ENCODE measurements around the gene GCM1.
"Not testable (repeated sequence)": the region's sequence is repeated elsewhere in the genome, so short reads cannot be mapped to it uniquely, and the experiment has no call there.

GCM1 gene

DNA sequence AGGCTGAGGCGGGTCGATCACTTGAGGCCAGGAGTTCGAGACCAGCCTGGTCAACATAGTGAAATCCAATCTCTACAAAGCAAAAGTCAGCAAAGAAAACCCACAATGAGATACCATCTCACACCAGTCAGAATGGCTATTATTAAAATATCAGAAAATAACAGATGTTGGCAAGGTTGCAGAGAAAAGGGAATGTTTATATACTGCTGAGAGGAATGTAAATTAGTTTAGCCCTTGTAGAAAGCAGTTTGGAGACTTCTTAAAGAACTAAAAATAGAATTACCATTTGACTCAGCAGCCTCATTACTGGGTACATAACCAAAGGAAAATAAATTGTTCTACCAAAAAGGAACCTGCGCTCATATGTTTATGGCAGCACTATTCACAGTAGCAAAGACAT is 16.7 kb upstream of the GCM1 start:
- DNase-seq (ENCODE audit: low spot score) = no peak
- TF ChIP-seq, protein P1, sequence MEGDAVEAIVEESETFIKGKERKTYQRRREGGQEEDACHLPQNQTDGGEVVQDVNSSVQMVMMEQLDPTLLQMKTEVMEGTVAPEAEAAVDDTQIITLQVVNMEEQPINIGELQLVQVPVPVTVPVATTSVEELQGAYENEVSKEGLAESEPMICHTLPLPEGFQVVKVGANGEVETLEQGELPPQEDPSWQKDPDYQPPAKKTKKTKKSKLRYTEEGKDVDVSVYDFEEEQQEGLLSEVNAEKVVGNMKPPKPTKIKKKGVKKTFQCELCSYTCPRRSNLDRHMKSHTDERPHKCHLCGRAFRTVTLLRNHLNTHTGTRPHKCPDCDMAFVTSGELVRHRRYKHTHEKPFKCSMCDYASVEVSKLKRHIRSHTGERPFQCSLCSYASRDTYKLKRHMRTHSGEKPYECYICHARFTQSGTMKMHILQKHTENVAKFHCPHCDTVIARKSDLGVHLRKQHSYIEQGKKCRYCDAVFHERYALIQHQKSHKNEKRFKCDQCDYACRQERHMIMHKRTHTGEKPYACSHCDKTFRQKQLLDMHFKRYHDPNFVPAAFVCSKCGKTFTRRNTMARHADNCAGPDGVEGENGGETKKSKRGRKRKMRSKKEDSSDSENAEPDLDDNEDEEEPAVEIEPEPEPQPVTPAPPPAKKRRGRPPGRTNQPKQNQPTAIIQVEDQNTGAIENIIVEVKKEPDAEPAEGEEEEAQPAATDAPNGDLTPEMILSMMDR (IDR thresholded peaks at IDR 0.05; ENCODE audit: extremely low read depth, missing control alignments) = no peak

- DNase-seq (ENCODE audit: low spot score) = no peak
- TF ChIP-seq, protein P1 (IDR thresholded peaks at IDR 0.05; ENCODE audit: extremely low read depth, missing control alignments) = no peak
These were observed 14.0 kb upstream of the GCM1 start for GRCh38 chr6:53162606-53163005.

GRCh38 chr6:53161481-53162009 is 12.9 kb upstream of the GCM1 start:
- DNase-seq (ENCODE audit: low spot score) = no peak

DNA sequence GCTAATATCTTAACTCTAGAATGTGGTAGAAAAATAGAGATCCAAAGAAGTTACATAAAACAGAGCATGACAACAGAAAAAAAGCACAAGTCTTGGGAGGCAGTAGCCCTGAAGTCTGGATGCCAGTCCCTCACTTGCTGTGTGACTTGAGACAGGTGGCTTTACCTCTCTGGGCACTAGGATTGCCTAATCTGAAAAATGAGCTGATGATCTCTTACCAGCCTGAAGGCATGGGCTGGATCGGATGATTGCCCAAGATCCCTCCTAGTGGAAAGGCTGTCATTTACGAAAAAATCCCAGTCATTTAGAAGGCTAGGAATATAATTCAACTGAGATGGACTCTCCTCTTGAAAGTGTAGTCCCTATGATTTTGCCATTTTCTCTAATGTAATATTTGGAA is 10.9 kb upstream of the GCM1 start:
- TF ChIP-seq, protein P1 (IDR thresholded peaks at IDR 0.05; ENCODE audit: extremely low read depth, missing control alignments) = no peak
- no peak for DNase-seq (ENCODE audit: low spot score)

More at GRCh38 chr6:53161481-53162009, 12.9 kb upstream of the GCM1 start:
- TF ChIP-seq, protein P1 (IDR thresholded peaks at IDR 0.05; ENCODE audit: extremely low read depth, missing control alignments) = no peak

GRCh38 chr6:53158076-53158475 is 9.4 kb upstream of the GCM1 start:
- not testable (repeated sequence) for DNase-seq (ENCODE audit: low spot score)

- not testable (repeated sequence) for DNase-seq (ENCODE audit: low spot score)
These were observed 6.6 kb upstream of the GCM1 start for GRCh38 chr6:53155279-53155678.

DNA sequence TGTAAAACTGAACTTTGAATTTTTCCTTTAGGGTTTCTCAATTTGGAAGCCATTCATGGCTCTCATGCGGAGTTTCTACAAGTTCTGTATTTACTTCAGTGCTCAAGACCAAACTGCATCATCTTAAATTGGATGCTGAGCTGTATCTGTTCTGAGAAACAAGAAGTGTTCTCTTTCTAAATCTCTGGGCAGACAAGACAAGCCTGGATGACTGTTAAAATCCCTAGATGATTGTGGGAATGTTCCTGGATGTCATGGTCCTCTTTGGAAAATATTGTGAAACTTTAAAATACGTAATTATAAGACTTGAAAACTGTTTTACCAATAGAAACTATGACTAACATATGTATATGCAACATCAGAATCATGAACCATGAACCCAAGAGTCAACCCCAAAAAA is 6.2 kb upstream of the GCM1 start:
- no peak for DNase-seq (ENCODE audit: low spot score)
- TF ChIP-seq, protein P1 (IDR thresholded peaks at IDR 0.05; ENCODE audit: extremely low read depth, missing control alignments) = no peak

DNA sequence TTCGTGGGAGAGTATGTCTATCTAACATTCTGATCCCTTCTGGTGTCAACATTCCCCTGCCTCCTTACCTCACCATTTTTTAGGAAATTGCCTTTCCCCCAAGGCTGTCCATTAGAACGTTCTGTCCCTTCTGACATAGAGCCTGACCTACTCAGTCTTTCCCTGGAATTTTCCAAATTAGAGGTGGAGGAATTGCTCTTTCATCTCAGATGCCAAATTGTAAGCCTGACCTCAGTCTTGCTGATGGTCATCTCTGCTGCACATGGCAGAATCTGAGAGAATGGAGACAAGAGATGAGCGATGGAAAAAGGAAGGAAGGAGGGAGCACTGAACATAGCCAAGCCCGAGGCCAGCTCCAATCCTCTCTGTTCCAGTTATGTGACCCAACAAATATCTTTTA is 5.4 kb upstream of the GCM1 start:
- TF ChIP-seq, protein P1 (IDR thresholded peaks at IDR 0.05; ENCODE audit: extremely low read depth, missing control alignments) = no peak
- no peak for DNase-seq (ENCODE audit: low spot score)
